ENCODE results near the gene TMEM263. TPM values are rescaled to one million over a fixed set of nuclear protein-coding genes. Genes with fewer than 3 reads are reported as not detected.

TMEM263 gene
- total and polyA plus RNA-seq, 2 experiments from 2014 or later = 7.1 to 10.4 TPM

DNA sequence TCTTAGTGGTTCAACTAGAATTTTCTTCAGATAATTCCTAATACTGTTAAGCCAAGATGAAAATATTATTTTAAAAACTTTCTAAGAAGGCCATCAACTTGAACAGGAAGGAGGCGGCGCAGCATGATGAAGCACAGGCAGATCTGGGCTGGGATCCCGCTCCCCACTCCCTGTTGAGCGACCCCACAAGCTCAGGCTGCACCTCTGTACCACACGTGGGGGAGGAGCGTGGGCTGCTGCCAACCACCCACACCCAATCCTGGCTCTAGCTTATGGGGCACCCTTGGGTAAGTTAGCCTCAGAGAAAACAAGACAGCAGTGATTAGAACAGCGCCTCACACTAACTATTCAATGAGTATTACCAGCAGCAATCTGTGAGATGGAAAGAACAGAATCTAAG, 25.2 kb downstream of the TMEM263 start (continued):
- TF ChIP-seq CREB1 (CRISPR knock-in tag; IDR thresholded peaks at IDR 0.05; ENCODE audit: low read depth) = no peak
- TF ChIP-seq, protein P1, sequence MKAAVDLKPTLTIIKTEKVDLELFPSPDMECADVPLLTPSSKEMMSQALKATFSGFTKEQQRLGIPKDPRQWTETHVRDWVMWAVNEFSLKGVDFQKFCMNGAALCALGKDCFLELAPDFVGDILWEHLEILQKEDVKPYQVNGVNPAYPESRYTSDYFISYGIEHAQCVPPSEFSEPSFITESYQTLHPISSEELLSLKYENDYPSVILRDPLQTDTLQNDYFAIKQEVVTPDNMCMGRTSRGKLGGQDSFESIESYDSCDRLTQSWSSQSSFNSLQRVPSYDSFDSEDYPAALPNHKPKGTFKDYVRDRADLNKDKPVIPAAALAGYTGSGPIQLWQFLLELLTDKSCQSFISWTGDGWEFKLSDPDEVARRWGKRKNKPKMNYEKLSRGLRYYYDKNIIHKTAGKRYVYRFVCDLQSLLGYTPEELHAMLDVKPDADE (IDR thresholded peaks at IDR 0.05) = no peak

DNA sequence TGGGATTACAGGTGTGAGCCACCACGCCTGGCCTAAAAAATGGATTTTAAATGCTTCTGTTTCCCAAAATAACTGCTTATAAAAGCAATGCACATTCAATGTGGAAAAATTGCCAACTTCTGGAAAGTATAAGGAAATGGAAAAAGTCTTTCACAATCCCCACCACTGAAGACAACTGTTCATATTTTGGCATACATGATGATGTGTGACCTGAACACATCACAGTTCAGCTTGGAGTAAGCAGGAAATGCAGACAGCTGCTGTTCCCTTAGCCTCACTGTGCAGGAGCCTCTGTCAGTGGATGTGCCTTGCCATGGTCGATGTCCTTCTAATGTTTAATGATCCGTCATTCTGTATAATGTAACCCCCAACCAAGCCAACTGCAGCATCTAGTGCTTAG, 26.1 kb downstream of the TMEM263 start:
- ATAC-seq = no peak
- peaks cover 5% of the 10 kb centered on the region for H3K27me3 Mint-ChIP-seq (ENCODE audit: insufficient read depth, low read depth, poor library complexity)
- no peak overlapping the region for H3K27ac Mint-ChIP-seq
- Histone ChIP-seq H3K9me2 (ENCODE audit: insufficient read depth) (no peaks in the 10 kb centered on the region), H3K27me3 (ENCODE audit: insufficient read depth) (no peaks in the 10 kb centered on the region), H3K4me2 (no peak overlapping the region), H3F3A (replicated peaks; ENCODE audit: low read depth) (no peaks in the 10 kb centered on the region), H4K20me1 (replicated peaks; ENCODE audit: insufficient read depth) (no peaks in the 10 kb centered on the region; the same call in 1 of the 2 replicates), H3K4me3 (no peak overlapping the region), H2AFZ (no peak overlapping the region), H3K4me1 (ENCODE audit: insufficient read depth) (no peaks in the 10 kb centered on the region), H3K27ac (ENCODE audit: low read depth) (no peak overlapping the region), H3K79me2 (replicated peaks; ENCODE audit: insufficient read depth) (0 out of 2 replicates have a peak, but pooled peaks cover 4% of the 10 kb centered on the region), H3K36me3 (ENCODE audit: insufficient read depth) (no peaks in the 10 kb centered on the region)
- H3K4me3 Mint-ChIP-seq = no peak overlapping the region
- H3K4me1 Mint-ChIP-seq = peaks cover 11% of the 10 kb centered on the region
- TF ChIP-seq EZH2phosphoT487 (IDR thresholded peaks at IDR 0.05; ENCODE audit: unreplicated experiment) = no peak
- TF ChIP-seq, protein P2, sequence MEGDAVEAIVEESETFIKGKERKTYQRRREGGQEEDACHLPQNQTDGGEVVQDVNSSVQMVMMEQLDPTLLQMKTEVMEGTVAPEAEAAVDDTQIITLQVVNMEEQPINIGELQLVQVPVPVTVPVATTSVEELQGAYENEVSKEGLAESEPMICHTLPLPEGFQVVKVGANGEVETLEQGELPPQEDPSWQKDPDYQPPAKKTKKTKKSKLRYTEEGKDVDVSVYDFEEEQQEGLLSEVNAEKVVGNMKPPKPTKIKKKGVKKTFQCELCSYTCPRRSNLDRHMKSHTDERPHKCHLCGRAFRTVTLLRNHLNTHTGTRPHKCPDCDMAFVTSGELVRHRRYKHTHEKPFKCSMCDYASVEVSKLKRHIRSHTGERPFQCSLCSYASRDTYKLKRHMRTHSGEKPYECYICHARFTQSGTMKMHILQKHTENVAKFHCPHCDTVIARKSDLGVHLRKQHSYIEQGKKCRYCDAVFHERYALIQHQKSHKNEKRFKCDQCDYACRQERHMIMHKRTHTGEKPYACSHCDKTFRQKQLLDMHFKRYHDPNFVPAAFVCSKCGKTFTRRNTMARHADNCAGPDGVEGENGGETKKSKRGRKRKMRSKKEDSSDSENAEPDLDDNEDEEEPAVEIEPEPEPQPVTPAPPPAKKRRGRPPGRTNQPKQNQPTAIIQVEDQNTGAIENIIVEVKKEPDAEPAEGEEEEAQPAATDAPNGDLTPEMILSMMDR (conservative IDR thresholded peaks at IDR 0.05; ENCODE audit: low read depth in 2 of 2) = no peak
- TF ChIP-seq ZNF114 (CRISPR knock-in tag; IDR thresholded peaks at IDR 0.05) = no peak
- no peak for TF ChIP-seq CREB1 (CRISPR knock-in tag; IDR thresholded peaks at IDR 0.05; ENCODE audit: low read depth)
- no peak for TF ChIP-seq STAT1 (IDR thresholded peaks at IDR 0.05; ENCODE audit: unreplicated experiment)
- TF ChIP-seq, protein P3, sequence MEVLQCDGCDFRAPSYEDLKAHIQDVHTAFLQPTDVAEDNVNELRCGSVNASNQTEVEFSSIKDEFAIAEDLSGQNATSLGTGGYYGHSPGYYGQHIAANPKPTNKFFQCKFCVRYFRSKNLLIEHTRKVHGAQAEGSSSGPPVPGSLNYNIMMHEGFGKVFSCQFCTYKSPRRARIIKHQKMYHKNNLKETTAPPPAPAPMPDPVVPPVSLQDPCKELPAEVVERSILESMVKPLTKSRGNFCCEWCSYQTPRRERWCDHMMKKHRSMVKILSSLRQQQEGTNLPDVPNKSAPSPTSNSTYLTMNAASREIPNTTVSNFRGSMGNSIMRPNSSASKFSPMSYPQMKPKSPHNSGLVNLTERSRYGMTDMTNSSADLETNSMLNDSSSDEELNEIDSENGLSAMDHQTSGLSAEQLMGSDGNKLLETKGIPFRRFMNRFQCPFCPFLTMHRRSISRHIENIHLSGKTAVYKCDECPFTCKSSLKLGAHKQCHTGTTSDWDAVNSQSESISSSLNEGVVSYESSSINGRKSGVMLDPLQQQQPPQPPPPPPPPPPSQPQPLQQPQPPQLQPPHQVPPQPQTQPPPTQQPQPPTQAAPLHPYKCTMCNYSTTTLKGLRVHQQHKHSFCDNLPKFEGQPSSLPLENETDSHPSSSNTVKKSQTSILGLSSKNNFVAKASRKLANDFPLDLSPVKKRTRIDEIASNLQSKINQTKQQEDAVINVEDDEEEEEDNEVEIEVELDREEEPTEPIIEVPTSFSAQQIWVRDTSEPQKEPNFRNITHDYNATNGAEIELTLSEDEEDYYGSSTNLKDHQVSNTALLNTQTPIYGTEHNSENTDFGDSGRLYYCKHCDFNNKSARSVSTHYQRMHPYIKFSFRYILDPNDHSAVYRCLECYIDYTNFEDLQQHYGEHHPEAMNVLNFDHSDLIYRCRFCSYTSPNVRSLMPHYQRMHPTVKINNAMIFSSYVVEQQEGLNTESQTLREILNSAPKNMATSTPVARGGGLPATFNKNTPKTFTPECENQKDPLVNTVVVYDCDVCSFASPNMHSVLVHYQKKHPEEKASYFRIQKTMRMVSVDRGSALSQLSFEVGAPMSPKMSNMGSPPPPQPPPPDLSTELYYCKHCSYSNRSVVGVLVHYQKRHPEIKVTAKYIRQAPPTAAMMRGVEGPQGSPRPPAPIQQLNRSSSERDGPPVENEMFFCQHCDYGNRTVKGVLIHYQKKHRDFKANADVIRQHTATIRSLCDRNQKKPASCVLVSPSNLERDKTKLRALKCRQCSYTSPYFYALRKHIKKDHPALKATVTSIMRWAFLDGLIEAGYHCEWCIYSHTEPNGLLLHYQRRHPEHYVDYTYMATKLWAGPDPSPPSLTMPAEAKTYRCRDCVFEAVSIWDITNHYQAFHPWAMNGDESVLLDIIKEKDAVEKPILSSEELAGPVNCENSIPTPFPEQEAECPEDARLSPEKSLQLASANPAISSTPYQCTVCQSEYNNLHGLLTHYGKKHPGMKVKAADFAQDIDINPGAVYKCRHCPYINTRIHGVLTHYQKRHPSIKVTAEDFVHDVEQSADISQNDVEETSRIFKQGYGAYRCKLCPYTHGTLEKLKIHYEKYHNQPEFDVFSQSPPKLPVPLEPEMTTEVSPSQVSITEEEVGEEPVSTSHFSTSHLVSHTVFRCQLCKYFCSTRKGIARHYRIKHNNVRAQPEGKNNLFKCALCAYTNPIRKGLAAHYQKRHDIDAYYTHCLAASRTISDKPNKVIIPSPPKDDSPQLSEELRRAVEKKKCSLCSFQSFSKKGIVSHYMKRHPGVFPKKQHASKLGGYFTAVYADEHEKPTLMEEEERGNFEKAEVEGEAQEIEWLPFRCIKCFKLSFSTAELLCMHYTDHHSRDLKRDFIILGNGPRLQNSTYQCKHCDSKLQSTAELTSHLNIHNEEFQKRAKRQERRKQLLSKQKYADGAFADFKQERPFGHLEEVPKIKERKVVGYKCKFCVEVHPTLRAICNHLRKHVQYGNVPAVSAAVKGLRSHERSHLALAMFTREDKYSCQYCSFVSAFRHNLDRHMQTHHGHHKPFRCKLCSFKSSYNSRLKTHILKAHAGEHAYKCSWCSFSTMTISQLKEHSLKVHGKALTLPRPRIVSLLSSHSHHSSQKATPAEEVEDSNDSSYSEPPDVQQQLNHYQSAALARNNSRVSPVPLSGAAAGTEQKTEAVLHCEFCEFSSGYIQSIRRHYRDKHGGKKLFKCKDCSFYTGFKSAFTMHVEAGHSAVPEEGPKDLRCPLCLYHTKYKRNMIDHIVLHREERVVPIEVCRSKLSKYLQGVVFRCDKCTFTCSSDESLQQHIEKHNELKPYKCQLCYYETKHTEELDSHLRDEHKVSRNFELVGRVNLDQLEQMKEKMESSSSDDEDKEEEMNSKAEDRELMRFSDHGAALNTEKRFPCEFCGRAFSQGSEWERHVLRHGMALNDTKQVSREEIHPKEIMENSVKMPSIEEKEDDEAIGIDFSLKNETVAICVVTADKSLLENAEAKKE (CRISPR knock-in tag; IDR thresholded peaks at IDR 0.05) = no peak
- no peaks in the 10 kb centered on the region for H3K9me3 Mint-ChIP-seq
- peaks cover 20% of the 10 kb centered on the region for H3K36me3 Mint-ChIP-seq (ENCODE audit: low read depth)
- DNase-seq (ENCODE audit: low spot score) = no peak

Measured in GM23338 (cell line).